ENCODE results near the gene PM20D1.

DNA sequence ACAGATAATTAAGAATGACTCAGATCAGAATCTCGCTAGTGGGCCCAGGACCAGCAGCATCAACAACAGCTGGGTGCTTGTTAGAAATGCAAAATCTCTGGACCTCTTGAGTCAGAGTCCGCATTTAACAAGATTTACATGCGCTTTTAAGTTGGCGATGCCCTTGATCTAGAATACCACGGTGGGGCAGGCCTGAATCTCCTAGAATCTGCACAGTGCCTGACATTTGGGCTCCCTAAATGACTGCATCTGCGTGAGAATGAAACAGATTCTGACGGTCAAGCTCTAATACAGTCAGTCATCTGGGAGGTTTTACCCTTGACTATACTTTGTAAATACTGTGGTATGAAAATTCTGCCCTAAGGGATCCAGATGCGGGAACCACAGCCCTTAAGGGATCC, 57.5 kb downstream of the PM20D1 start:
- TF ChIP-seq, protein P1, sequence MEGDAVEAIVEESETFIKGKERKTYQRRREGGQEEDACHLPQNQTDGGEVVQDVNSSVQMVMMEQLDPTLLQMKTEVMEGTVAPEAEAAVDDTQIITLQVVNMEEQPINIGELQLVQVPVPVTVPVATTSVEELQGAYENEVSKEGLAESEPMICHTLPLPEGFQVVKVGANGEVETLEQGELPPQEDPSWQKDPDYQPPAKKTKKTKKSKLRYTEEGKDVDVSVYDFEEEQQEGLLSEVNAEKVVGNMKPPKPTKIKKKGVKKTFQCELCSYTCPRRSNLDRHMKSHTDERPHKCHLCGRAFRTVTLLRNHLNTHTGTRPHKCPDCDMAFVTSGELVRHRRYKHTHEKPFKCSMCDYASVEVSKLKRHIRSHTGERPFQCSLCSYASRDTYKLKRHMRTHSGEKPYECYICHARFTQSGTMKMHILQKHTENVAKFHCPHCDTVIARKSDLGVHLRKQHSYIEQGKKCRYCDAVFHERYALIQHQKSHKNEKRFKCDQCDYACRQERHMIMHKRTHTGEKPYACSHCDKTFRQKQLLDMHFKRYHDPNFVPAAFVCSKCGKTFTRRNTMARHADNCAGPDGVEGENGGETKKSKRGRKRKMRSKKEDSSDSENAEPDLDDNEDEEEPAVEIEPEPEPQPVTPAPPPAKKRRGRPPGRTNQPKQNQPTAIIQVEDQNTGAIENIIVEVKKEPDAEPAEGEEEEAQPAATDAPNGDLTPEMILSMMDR (IDR thresholded peaks at IDR 0.05; ENCODE audit: poor library complexity): no peak
- no peak for TF ChIP-seq EZH2 (IDR thresholded peaks at IDR 0.05; ENCODE audit: borderline replicate concordance)
- no peak for TF ChIP-seq EZH2phosphoT487 (IDR thresholded peaks at IDR 0.05; ENCODE audit: low read depth, severe bottlenecking, unreplicated experiment)
